Measurements from ENCODE around the gene FAM3A. TPM values are rescaled to one million over a fixed set of nuclear protein-coding genes. Genes with fewer than 3 reads are reported as not detected.

Gene FAM3A
- total RNA-seq, 1 experiment from 2014 or later, result 35.8 TPM

DNA sequence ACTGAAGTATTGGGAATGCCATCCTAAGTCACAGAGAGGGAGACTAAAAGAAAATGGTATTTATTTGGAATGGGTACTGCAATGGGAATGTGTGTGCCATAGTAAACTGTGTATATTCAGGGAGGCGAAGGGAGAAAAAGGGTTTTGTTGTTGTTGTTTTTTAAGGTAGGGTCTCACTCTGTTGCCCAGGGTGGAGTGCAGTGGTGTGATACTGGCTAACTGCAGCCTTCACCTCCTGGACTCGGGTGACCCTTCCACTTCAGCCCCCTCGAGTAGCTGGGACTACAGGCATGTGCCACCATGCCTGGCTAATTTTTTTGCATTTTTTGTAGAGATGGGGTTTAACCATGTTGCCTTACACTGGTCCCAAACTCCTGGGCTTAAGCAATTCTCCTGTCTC lies 21.3 kb downstream of the FAM3A start:
- intact Hi-C loops (cut with micrococcal nuclease; ENCODE audit: unreplicated experiment), result no loop called here
- Histone ChIP-seq H3K27ac (ENCODE audit: low read depth, low read length, poor library complexity, severe bottlenecking) (no peak overlapping the region), H3K36me3 (ENCODE audit: insufficient read depth, low read length, poor library complexity, severe bottlenecking) (no peaks in the 10 kb centered on the region), H3K4me1 (ENCODE audit: insufficient read depth, low read length, poor library complexity, severe bottlenecking) (no peaks in the 10 kb centered on the region), H3K4me3 (ENCODE audit: low read depth, low read length, poor library complexity, severe bottlenecking) (no peak overlapping the region), H3K9me3 (ENCODE audit: low read depth, low read length, poor library complexity, severe bottlenecking) (no peaks in the 10 kb centered on the region), H3K27me3 (replicated peaks; ENCODE audit: insufficient read depth, low read depth, low read length, poor library complexity) (no peaks in the 10 kb centered on the region)
- TF ChIP-seq CTCF (conservative IDR thresholded peaks at IDR 0.05; ENCODE audit: low read depth, low read length) (no peak), EZH2 (IDR thresholded peaks at IDR 0.05; ENCODE audit: borderline replicate concordance, low read depth, low read length, poor library complexity, severe bottlenecking) (no peak)
- POLR2A ChIA-PET (ENCODE audit: low non-redundant PET), result no interaction called here
- CTCF ChIA-PET, result no interaction called here
- no TSS peak for BruUV-seq (replicated peaks)
- DNase-seq (ENCODE audit: low spot score), result no peak

- Histone ChIP-seq H3K27ac (ENCODE audit: low read depth, low read length, poor library complexity, severe bottlenecking) (peak within 1 kb of the TSS; percentile 85), H3K4me3 (ENCODE audit: low read depth, low read length, poor library complexity, severe bottlenecking) (peak within 1 kb of the TSS; percentile 60), H3K4me1 (ENCODE audit: insufficient read depth, low read length, poor library complexity, severe bottlenecking) (peaks cover 3% of the 10 kb centered on the region), H3K27me3 (replicated peaks; ENCODE audit: insufficient read depth, low read depth, low read length, poor library complexity) (no peaks in the 10 kb centered on the region), H3K9me3 (ENCODE audit: low read depth, low read length, poor library complexity, severe bottlenecking) (no peaks in the 10 kb centered on the region), H3K36me3 (ENCODE audit: insufficient read depth, low read length, poor library complexity, severe bottlenecking) (no peaks in the 10 kb centered on the region)
- intact Hi-C loops (cut with micrococcal nuclease; ENCODE audit: unreplicated experiment), result no loop called here
- TF ChIP-seq CTCF (conservative IDR thresholded peaks at IDR 0.05; ENCODE audit: low read depth, low read length), result no peak
- no peak for TF ChIP-seq EZH2 (IDR thresholded peaks at IDR 0.05; ENCODE audit: borderline replicate concordance, low read depth, low read length, poor library complexity, severe bottlenecking)
- DNase-seq (ENCODE audit: low spot score), result peak; percentile 94
- BruUV-seq (replicated peaks), result no TSS peak
- POLR2A ChIA-PET (ENCODE audit: low non-redundant PET), result no interaction called here
- CTCF ChIA-PET, result no interaction called here
These were observed 25.5 kb downstream of the FAM3A start, which contains the start of gene SLC10A3 for GRCh38 chrX:154490414-154491083. Gene SLC10A3 (minus strand): TSS chrX:154490629. CDS start chrX:154488940, 1,689 bp downstream.

DNA sequence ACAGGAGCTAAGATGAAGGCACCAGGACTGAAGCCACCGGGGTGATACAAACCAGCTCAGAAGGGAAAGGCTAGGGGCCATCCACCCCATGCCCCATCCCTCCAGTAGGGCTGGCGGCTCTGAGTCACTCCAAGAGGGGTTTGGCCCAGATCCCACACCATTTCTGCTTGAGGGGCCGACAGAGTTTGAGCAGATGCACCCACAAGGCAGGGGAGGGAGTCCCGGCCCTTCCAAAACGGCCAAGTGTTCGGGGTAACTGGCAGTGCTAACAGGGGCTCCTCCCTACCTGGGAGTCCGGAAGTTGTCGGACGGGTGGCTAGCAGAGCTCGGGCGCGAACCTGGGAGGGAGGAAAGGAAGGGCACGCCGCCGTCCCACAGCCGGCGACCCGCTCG lies 26.0 kb downstream of the FAM3A start:
- intact Hi-C loops (cut with micrococcal nuclease; ENCODE audit: unreplicated experiment), result no loop called here
- Histone ChIP-seq H3K36me3 (ENCODE audit: insufficient read depth, low read length, poor library complexity, severe bottlenecking) (peaks cover 4% of the 10 kb centered on the region), H3K27ac (ENCODE audit: low read depth, low read length, poor library complexity, severe bottlenecking) (peak overlapping the region; percentile 80), H3K4me3 (ENCODE audit: low read depth, low read length, poor library complexity, severe bottlenecking) (peak overlapping the region; percentile 60), H3K9me3 (ENCODE audit: low read depth, low read length, poor library complexity, severe bottlenecking) (no peaks in the 10 kb centered on the region), H3K4me1 (ENCODE audit: insufficient read depth, low read length, poor library complexity, severe bottlenecking) (peaks cover 5% of the 10 kb centered on the region), H3K27me3 (replicated peaks; ENCODE audit: insufficient read depth, low read depth, low read length, poor library complexity) (no peaks in the 10 kb centered on the region)
- no peak for TF ChIP-seq CTCF (conservative IDR thresholded peaks at IDR 0.05; ENCODE audit: low read depth, low read length)
- no peak for TF ChIP-seq EZH2 (IDR thresholded peaks at IDR 0.05; ENCODE audit: borderline replicate concordance, low read depth, low read length, poor library complexity, severe bottlenecking)
- no peak for DNase-seq (ENCODE audit: low spot score)
- no TSS peak for BruUV-seq (replicated peaks)
- ChIA-PET POLR2A (ENCODE audit: low non-redundant PET) (no interaction called here), CTCF (no interaction called here)

All from A673 (cell line).